ENCODE results near the gene ZNF672. TPM values are rescaled to one million over a fixed set of nuclear protein-coding genes. Genes with fewer than 3 reads are reported as not detected.
"Not testable (repeated sequence)": the region's sequence is repeated elsewhere in the genome, so short reads cannot be mapped to it uniquely, and the experiment has no call there.

ZNF672 gene
- total RNA-seq, 2 donors from 2014 or later, result 33.8 to 34.2 TPM

DNA sequence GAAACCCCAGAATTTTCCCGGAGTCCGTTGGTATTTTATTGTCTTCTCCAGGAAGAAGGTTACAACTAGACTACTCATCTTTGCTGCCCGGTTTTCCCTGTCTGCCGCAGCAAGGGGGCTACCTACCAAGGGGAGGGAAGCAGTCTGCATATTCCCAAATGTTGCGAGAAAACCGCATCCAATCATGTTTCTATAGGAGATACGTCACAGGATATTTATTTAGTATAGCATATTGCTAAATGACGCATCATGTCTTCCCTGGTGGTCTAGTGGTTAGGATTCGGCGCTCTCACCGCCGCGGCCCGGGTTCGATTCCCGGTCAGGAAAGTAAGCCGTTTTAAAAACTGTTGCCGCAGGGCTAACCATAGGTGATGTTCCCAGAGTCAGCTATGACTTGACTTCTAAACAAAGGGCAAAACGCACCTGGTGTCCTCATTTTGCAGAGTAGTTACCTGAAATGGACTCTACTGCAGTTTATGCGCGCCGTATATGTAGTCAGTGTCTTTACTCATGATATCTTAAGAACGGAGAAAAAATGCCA, 36.0 kb downstream of the ZNF672 start:
- Histone ChIP-seq H3K36me3 (no peaks in the 10 kb centered on the region), H3K4me3 (peak overlapping the region; percentile 69), H3K9me3 (no peaks in the 10 kb centered on the region), H3K4me1 (ENCODE audit: control insufficient read depth in 1 of 2, low read depth in 2 of 2) (no peaks in the 10 kb centered on the region), H3K27me3 (replicated peaks; ENCODE audit: insufficient read depth) (no peaks in the 10 kb centered on the region), H3K27ac (peak overlapping the region; percentile 93 to 98)
- TF ChIP-seq, protein P1, sequence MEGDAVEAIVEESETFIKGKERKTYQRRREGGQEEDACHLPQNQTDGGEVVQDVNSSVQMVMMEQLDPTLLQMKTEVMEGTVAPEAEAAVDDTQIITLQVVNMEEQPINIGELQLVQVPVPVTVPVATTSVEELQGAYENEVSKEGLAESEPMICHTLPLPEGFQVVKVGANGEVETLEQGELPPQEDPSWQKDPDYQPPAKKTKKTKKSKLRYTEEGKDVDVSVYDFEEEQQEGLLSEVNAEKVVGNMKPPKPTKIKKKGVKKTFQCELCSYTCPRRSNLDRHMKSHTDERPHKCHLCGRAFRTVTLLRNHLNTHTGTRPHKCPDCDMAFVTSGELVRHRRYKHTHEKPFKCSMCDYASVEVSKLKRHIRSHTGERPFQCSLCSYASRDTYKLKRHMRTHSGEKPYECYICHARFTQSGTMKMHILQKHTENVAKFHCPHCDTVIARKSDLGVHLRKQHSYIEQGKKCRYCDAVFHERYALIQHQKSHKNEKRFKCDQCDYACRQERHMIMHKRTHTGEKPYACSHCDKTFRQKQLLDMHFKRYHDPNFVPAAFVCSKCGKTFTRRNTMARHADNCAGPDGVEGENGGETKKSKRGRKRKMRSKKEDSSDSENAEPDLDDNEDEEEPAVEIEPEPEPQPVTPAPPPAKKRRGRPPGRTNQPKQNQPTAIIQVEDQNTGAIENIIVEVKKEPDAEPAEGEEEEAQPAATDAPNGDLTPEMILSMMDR (IDR thresholded peaks at IDR 0.05), result peak; percentile 8
- DNase-seq (ENCODE audit: low spot score) (no peak), ATAC-seq (ENCODE audit: insufficient number of reproducible peaks, low FRiP score, low read depth) (peak; percentile 78)

DNA sequence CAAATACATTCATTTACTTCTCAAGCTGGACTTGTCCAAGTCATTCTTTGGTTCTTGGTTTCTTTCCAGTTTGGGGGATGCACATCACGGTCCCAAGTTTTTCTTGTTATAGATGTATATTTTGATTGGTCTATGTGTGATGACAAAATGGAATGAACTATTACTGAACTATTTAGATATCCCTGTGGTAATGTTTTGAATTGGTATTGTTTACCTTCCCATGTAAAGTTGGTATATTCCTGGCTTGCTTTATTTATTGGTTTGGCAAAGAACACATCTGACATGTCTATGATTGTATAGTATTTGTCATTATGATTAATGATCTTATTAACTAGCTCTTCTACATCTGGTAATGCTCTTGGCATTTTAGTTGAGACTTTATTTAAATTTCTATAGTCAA, 43.2 kb downstream of the ZNF672 start:
- Histone ChIP-seq H3K27ac (no peak overlapping the region), H3K9me3 (no peaks in the 10 kb centered on the region), H3K36me3 (no peaks in the 10 kb centered on the region), H3K27me3 (replicated peaks; ENCODE audit: insufficient read depth) (no peaks in the 10 kb centered on the region), H3K4me1 (ENCODE audit: control insufficient read depth in 1 of 2, low read depth in 2 of 2) (no peaks in the 10 kb centered on the region), H3K4me3 (no peak overlapping the region)
- TF ChIP-seq, protein P1 (IDR thresholded peaks at IDR 0.05), result no peak
- no peak for DNase-seq (ENCODE audit: low spot score)
- no peak for ATAC-seq (ENCODE audit: insufficient number of reproducible peaks, low FRiP score, low read depth)

DNA sequence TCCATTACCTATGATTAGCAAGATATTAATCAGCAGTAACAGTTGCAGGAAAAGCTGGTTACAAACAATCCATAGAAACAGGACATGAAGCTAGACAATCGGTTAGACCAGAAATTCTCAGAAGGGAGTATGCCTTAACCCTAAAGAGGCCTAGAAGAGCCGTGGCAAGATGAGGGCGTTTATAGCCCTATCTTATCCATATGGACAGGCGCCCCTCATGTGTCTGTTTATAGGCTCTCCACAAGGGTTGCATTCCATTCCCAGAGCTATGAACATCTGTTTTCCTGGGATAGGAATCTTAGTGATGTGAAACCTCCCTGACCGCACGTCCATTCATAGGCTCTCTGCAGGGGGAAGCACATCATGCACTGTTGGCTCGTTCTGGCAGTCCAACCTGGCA, 44.4 kb downstream of the ZNF672 start:
- H3K27me3 ChIP-seq (replicated peaks; ENCODE audit: insufficient read depth); H3K36me3 ChIP-seq; H3K4me1 ChIP-seq (ENCODE audit: control insufficient read depth in 1 of 2, low read depth in 2 of 2); H3K9me3 ChIP-seq; H3K27ac ChIP-seq; DNase-seq (ENCODE audit: low spot score); ATAC-seq (ENCODE audit: insufficient number of reproducible peaks, low FRiP score, low read depth); H3K4me3 ChIP-seq: not testable (repeated sequence)

DNA sequence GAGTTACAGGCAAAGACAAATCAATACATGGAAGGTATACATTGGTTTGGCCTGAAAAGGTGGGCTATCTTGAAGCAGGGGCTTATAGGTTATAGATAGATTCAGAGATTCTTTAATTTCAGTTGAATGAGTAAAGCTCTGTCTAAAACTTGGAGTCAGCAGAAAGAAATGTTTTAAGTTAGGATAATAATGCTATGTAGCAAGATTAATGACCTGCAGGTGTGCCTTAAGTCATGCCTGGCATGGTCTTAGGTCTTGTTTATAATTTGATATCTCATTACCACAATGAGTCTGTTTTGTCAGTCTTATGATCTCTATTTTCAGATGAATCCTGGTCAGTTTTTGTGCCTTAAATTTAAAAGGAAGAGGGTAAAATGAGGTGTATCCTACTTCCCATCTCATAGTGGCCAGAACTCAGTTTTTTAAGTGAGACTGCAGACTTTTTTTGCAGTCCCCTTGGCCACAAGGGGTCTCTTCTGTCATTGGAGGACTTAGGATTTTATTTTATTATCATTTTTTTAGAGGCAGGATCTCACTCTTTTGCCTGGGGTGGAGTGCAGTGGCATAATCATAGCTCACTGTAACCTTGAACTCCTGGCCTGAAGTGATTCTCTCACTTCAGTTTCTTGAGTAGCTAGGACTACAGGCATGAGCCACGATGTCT, 46.7 kb downstream of the ZNF672 start:
- no peaks in the 10 kb centered on the region for H3K36me3 ChIP-seq
- no peaks in the 10 kb centered on the region for H3K9me3 ChIP-seq
- H3K4me3 ChIP-seq, result no peak overlapping the region
- H3K27me3 ChIP-seq (replicated peaks; ENCODE audit: insufficient read depth), result no peaks in the 10 kb centered on the region
- DNase-seq (ENCODE audit: low spot score), result no peak
- H3K27ac ChIP-seq, result no peak overlapping the region
- no peak for ATAC-seq (ENCODE audit: insufficient number of reproducible peaks, low FRiP score, low read depth)
- no peaks in the 10 kb centered on the region for H3K4me1 ChIP-seq (ENCODE audit: control insufficient read depth in 1 of 2, low read depth in 2 of 2)
- TF ChIP-seq, protein P1 (IDR thresholded peaks at IDR 0.05), result no peak

DNA sequence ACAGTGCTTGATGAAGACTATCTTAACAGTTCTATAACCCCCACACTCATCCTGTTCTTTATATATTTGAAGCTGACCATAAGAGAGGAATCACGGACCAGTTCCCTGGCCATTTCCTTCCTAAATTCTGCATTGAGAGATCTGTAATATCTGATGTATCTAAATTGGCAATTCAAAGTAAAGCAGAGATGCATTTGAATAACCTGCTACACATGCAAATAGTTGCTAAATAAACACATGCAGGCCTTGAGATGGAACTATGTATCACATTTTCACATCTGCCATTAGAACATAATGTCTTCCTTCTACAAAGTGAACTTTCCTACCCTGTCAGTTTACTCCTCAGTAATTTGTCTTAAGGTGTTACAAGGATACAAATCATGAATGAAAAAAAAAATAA, 47.6 kb downstream of the ZNF672 start:
- ATAC-seq (ENCODE audit: insufficient number of reproducible peaks, low FRiP score, low read depth), result no peak
- Histone ChIP-seq H3K9me3 (no peaks in the 10 kb centered on the region), H3K4me1 (ENCODE audit: control insufficient read depth in 1 of 2, low read depth in 2 of 2) (no peaks in the 10 kb centered on the region), H3K27me3 (replicated peaks; ENCODE audit: insufficient read depth) (no peaks in the 10 kb centered on the region), H3K4me3 (no peak overlapping the region), H3K36me3 (no peaks in the 10 kb centered on the region), H3K27ac (no peak overlapping the region)
- no peak for DNase-seq (ENCODE audit: low spot score)
- TF ChIP-seq, protein P1 (IDR thresholded peaks at IDR 0.05), result no peak

Data from thoracic aorta (tissue), 2 donors.